Stimulated activated CD4-positive, alpha-beta T cell treated with anti-CD3 and anti-CD28 coated beads, TNF-alpha, amount 100 ng/mL, for 24 hours (primary cell): ENCODE measurements around the gene NEURL2.

Source experiments
- DNase-seq, 3 experiments: peaks; one replicate each; pipeline ENCODE4 v3.0.0-alpha.2; 2020; ENCODE audit warnings: low read depth in 3 of 3

NEURL2 gene

GRCh38 chr20:45842169-45842812 lies 48.7 kb downstream of the NEURL2 start:
- no peak for DNase-seq

GRCh38 chr20:45841407-45842129 lies 49.4 kb downstream of the NEURL2 start:
- DNase-seq: no peak

GRCh38 chr20:45840700-45841198 lies 50.3 kb downstream of the NEURL2 start:
- DNase-seq: no peak
